K562 (cell line): ENCODE measurements around the gene HMGA1. TPM values are rescaled to one million over a fixed set of nuclear protein-coding genes. Genes with fewer than 3 reads are reported as not detected.

Experiments
- BRD9 ChIP-seq: fragments of 450-650 bp; IDR thresholded peaks from 2 replicates; pipeline ENCODE4 v1.6.1; 2018; ENCODE audit warnings: low read depth; ENCODE audit not compliant: partially characterized antibody
- EP300 ChIP-seq: IDR thresholded peaks from 2 replicates; pipeline ENCODE4 v1.6.1; 2012; ENCODE audit warnings: low read length, improper control_type of control experiment
- FOXK1 ChIP-seq: sonication (generic); formaldehyde crosslinking; IDR thresholded peaks from 2 replicates; pipeline ENCODE4 v1.8.0; 2022; ENCODE audit warnings: missing genetic modification reagents, mild to moderate bottlenecking, borderline replicate concordance
- GATAD2B ChIP-seq: fragments of 450-650 bp; IDR thresholded peaks from 2 replicates; pipeline ENCODE4 v1.6.1; 2017; ENCODE audit warnings: mild to moderate bottlenecking, borderline replicate concordance
- LEF1 ChIP-seq: fragments of 450-650 bp; IDR thresholded peaks from 2 replicates; pipeline ENCODE4 v1.6.1; 2016; ENCODE audit warnings: mild to moderate bottlenecking
- MGA ChIP-seq: fragments of 450-650 bp; IDR thresholded peaks from 2 replicates; pipeline ENCODE4 v1.6.1; 2016; ENCODE audit warnings: mild to moderate bottlenecking, moderate library complexity
- NFE2 ChIP-seq: IDR thresholded peaks from 2 replicates; pipeline ENCODE4 v1.6.1; 2014; ENCODE audit warnings: antibody characterized with exemption, low read depth
- RUNX1 ChIP-seq: sonication (generic); IDR thresholded peaks from 2 replicates; pipeline ENCODE4 v1.6.1; 2016; ENCODE audit warnings: antibody characterized with exemption, low read depth
- SMAD4 ChIP-seq: fragments of 250-450 bp; sonication (Bioruptor Pico); conservative IDR thresholded peaks from 2 replicates; pipeline ENCODE4 v1.8.0; 2021; ENCODE audit warnings: inconsistent platforms, mild to moderate bottlenecking, moderate library complexity
- TAL1 ChIP-seq: fragments of 450-650 bp; IDR thresholded peaks from 2 replicates; pipeline ENCODE4 v1.6.1; 2016; ENCODE audit warnings: mild to moderate bottlenecking
- ZNF592 ChIP-seq: fragments of 450-650 bp; IDR thresholded peaks from 2 replicates; pipeline ENCODE4 v1.6.1; 2017; ENCODE audit warnings: antibody characterized with exemption, mild to moderate bottlenecking
- ZNF75A ChIP-seq: fragments of 450-650 bp; formaldehyde crosslinking; IDR thresholded peaks from 2 replicates; pipeline ENCODE4 v1.4.0; 2020; ENCODE audit warnings: mild to moderate bottlenecking
- polyA plus RNA-seq, 8 experiments: library from polyadenylated mRNA; depleted of rRNA in 4 of 8; stranded (reverse) in 5 of 8; unstranded in 3 of 8; fragments of >200 nt; fragmentation: Nextera tagmentation in 2 of 8; fragmentation: Illumina TruSeq in 1 of 8; extraction: Ambion mirVana in 2 of 8; extraction: Trizol in 1 of 8; gene quantifications; 2 replicates each; pipeline versions ENCODE4 v1.2.1 to v1.2.3, GENCODE V29; 2011 to 2014; ENCODE audit warnings: inconsistent platforms in 1 of 8, missing spikeins in 1 of 8
- total RNA-seq, 7 experiments: library from RNA; depleted of rRNA in 6 of 7; stranded (reverse); fragments of >200 nt in 6 of 7; fragmentation: Illumina TruSeq in 2 of 7; extraction: Trizol in 2 of 7; gene quantifications; 2 replicates each; pipeline versions ENCODE4 v1.2.1 to v1.2.3, GENCODE V29; 2011 to 2021; ENCODE audit warnings: low replicate concordance in 1 of 7

Gene HMGA1
- total and polyA plus RNA-seq, 9 of the 15 experiments (the other 6 are each of a cell fraction or from before 2014, with no cell fraction given): 27.8 to 1,947 (median 594) TPM

GRCh38 chr6:34284563-34285447, 48.1 kb downstream of the HMGA1 start (continued):
- TF ChIP-seq MGA (peak; percentile 73), SMAD4 (peak; percentile 82), GATAD2B (no peak), RUNX1 (no peak), ZNF592 (peak; percentile 93; the same call in 1 of the 2 replicates), LEF1 (peak; percentile 96; the same call in 1 of the 2 replicates), FOXK1 (CRISPR knock-in tag) (no peak), ZNF75A (CRISPR knock-in tag) (no peak), BRD9 (no peak), EP300 (peak; percentile 73; the same call in 1 of the 2 replicates), NFE2 (no peak), TAL1 (peak; percentile 81; the same call in 1 of the 2 replicates)
